ENCODE results near the gene TGM4.

Gene TGM4

DNA sequence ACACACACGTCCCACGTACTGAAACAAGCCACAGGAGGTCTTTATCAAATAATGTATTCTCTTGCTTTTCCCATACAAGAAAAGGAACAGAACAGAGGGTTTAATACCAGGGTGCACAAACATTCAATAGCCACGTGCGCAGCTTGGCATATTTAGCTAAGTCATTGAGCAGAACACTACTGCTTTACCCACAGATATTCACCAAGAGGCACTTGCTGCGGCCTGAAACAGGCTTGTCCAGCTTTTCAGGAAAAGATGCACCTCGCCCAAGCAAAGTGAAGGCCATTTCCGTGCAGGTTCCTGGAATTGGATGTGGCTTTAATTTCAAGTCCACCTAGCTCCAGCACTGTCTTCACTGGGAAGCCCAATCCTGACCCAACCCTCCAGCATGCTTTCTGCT, 84.0 kb downstream of the TGM4 start:
- DNase-seq: no peak

DNA sequence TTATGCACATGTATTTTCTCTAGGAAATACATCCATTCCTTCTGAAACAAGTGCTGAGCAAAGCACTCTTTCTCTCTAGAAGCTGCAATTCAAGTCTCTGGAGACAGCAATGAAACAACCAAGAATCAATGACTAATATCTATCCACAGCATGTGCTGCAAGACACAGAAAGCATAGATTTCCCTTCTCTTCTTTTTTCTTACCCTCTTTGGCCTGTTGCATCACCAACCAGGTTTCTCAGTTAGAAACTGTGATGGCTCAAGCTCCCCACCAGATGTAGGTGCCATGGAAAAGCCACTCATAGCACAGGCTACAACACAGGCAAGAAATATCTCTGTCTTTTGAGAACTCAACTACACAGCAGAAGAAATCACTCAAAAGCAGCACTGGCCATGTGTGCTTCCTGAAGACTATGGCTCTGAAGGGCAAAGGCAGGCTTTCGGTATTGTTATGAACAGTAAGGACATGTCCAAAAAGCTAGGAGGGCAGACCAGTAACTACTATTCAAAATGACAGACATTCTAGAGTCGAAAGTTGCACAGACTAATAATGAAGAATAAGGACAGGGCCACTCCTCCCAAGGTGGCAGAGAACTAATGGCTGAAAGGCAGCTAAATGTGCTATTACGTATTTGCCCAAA, 86.1 kb downstream of the TGM4 start:
- no peak for DNase-seq

DNA sequence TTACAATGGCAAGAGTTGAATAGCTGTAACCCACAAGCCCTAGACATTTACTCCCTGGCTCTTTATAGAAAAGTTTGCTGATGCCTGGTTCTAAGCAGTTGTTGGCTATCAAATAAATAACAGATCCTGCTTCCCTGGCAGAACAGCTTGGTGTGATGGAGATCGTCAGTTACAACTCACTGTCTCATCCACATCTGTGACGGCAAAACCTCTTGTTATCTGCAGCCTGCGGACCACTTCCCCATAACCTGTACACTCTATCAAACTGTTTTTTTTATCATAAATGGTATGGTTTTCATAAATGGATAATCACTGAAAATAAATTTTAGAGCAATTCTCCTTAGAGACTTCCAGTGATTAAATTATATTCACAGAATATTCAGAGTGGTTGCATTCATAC, 87.5 kb downstream of the TGM4 start:
- no peak for DNase-seq

DNA sequence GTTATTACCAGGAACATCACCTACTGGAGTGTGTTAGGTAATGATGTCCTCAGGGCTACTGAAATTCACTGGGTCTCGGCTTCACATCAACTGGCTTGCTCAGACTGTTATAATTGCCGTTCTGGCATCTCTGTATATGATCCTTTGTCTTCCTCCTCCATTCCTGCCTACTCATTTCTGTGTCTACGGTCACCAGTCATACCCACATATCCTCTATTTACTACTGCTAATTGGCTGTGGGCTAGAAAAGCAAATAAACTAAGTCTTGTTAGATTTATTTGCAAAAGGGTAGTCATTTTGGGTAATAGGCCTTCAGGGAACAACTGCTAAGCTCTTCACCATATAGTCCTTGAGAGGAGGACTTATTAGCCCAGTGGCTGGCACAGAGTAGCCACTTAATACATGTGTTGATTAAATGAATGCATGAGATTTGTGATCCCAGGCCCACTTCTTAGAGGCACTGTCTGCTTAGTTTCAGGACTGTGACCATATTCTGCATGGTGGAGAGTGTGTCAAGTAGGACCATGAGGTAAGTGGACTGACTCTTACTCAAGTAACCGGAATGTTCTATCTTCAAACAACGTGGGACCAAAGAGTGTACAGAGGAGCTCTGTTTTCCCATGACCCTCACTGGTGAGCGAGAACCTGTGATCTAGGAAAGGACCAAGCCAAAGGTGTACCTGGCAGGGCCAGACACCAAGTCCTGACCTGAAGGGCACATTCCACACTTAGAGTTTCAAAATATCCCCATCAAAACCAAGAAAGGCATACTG, 88.4 kb downstream of the TGM4 start:
- DNase-seq: no peak

DNA sequence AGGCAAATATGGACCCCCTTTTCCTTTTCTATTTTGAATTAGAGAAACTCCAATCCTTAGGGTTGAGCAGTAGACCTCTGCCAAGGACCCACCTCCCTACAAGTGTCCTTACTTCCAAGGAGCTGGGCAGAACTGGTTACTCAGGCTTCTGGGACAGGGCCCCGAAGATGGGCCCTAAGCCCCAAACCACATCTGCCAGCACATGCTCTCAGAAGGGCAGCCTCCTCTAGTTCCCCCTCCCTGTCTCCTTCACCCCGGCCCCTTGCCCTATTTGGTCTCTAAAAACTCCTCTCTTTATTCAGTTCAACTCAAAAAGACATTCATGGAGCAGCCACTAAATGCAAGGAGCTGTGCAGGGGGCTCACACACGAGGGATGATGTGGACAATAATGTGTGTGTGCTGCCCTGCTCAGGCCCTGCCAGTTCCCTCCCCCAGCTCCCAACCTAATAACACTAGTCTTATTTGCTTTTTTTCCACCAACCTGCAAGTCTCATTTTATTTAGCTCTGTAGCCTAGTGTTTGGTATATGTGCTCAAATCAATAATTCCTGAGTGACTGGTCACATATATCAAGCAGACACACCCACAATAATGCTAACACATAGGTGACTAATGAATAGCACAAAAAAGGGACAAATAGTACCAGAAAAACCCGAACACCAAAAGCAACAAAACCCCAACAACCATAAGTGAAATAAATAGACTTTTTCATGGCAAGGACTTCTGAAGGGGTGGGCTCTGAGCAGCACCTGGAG, 89.3 kb downstream of the TGM4 start:
- DNase-seq: no peak
